ENCODE measurements around the gene SUMO2.

DNA sequence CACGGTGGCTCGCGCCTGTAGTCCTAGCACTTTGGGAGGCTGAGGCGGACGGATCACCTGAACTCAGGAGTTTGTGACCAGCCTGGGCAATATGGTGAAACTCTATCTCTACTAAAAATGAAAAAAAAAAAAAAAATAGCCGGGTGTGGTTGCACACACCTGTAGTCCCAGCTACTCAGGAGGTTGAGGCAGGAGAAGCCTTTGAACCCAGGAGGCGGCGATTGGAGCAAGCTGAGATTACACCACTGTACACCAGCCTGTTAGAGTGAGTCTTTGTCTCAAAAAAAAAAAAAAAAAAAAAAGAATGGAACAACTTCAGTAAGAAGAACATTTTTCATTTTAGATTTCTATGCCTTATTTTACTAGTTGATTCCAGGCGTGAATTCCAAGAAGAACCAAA is 25.4 kb upstream of the SUMO2 start:
- TF ChIP-seq POLR2AphosphoS5 (IDR thresholded peaks at IDR 0.05; ENCODE audit: low read depth, low read length) = no peak
- TF ChIP-seq, protein P1, sequence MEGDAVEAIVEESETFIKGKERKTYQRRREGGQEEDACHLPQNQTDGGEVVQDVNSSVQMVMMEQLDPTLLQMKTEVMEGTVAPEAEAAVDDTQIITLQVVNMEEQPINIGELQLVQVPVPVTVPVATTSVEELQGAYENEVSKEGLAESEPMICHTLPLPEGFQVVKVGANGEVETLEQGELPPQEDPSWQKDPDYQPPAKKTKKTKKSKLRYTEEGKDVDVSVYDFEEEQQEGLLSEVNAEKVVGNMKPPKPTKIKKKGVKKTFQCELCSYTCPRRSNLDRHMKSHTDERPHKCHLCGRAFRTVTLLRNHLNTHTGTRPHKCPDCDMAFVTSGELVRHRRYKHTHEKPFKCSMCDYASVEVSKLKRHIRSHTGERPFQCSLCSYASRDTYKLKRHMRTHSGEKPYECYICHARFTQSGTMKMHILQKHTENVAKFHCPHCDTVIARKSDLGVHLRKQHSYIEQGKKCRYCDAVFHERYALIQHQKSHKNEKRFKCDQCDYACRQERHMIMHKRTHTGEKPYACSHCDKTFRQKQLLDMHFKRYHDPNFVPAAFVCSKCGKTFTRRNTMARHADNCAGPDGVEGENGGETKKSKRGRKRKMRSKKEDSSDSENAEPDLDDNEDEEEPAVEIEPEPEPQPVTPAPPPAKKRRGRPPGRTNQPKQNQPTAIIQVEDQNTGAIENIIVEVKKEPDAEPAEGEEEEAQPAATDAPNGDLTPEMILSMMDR (IDR thresholded peaks at IDR 0.05) = no peak
